Neuronal stem cell (in vitro differentiated cells): ENCODE results near the gene GDI1.
A peak's percentile ranks its signal among the peaks of the same experiment; 100 is the strongest.

Source experiments
- DNase-seq: peaks from one replicate; pipeline ENCODE4 v3.0.0-alpha.2; 2013; ENCODE audit warnings: low spot score
- H2AFZ ChIP-seq: one replicate; pipeline ENCODE4 v1.6.1; 2013; ENCODE audit warnings: mild to moderate bottlenecking, low read length, inconsistent platforms
- H2AK5ac ChIP-seq: 2 replicates; pipeline ENCODE4 v1.6.1; 2013; ENCODE audit warnings: low read depth, mild to moderate bottlenecking, inconsistent platforms, low read length, moderate library complexity, mixed read lengths
- H2BK120ac ChIP-seq: 2 replicates; pipeline ENCODE4 v1.6.1; 2013; ENCODE audit warnings: low read depth, mild to moderate bottlenecking, inconsistent platforms, low read length, moderate library complexity, mixed read lengths
- H2BK12ac ChIP-seq: one replicate; pipeline ENCODE4 v1.6.1; 2013; ENCODE audit warnings: low read length, inconsistent platforms
- H2BK15ac ChIP-seq: 2 replicates; pipeline ENCODE4 v1.6.1; 2013; ENCODE audit warnings: mild to moderate bottlenecking, low read length, inconsistent platforms, mixed read lengths
- H2BK5ac ChIP-seq: one replicate; pipeline ENCODE4 v1.6.1; 2013; ENCODE audit warnings: inconsistent platforms, mild to moderate bottlenecking, low read length, moderate library complexity
- H3K14ac ChIP-seq: one replicate; pipeline ENCODE4 v1.6.1; 2013; ENCODE audit warnings: low read length, inconsistent platforms
- H3K18ac ChIP-seq: 2 replicates; pipeline ENCODE4 v1.6.1; 2013; ENCODE audit warnings: low read length, inconsistent platforms
- H3K23ac ChIP-seq: 2 replicates; pipeline ENCODE4 v1.6.1; 2013; ENCODE audit warnings: low read depth, mild to moderate bottlenecking, mixed read lengths, low read length, inconsistent platforms; ENCODE audit not compliant: poor library complexity
- H3K27ac ChIP-seq: replicated peaks from 3 replicates; pipeline ENCODE4 v1.5.1; 2013; ENCODE audit warnings: low read length, inconsistent platforms
- H3K27me3 ChIP-seq, 3 experiments: 2 replicates each; pipeline ENCODE4 v1.6.1; 2013; ENCODE audit warnings: low read length in 3 of 3, mild to moderate bottlenecking in 2 of 3, inconsistent platforms in 1 of 3, low read depth in 1 of 3, mixed read lengths in 1 of 3, moderate library complexity in 1 of 3; ENCODE audit not compliant: control insufficient read depth in 3 of 3, insufficient read depth in 3 of 3
- H3K36me3 ChIP-seq, 2 donors: replicated peaks in 1 of 2; 2 replicates each; pipeline ENCODE4 v1.6.1; 2013; ENCODE audit warnings: low read length in 2 of 2; ENCODE audit not compliant: control insufficient read depth in 2 of 2, insufficient read depth in 2 of 2
- H3K4ac ChIP-seq: 2 replicates; pipeline ENCODE4 v1.6.1; 2013; ENCODE audit warnings: inconsistent platforms, mild to moderate bottlenecking, low read length, moderate library complexity
- H3K4me1 ChIP-seq, 2 donors: 1 replicate in 1 of 2; 2 replicates in 1 of 2; pipeline ENCODE4 v1.6.1; 2013; ENCODE audit warnings: low read length in 2 of 2, low read depth in 1 of 2; ENCODE audit not compliant: control insufficient read depth in 2 of 2, insufficient read depth in 1 of 2
- H3K4me2 ChIP-seq: one replicate; pipeline ENCODE4 v1.6.1; 2013; ENCODE audit warnings: mild to moderate bottlenecking, low read length, inconsistent platforms; ENCODE audit not compliant: insufficient read depth, poor library complexity, severe bottlenecking
- H3K4me3 ChIP-seq, 2 donors: 2 replicates each; pipeline ENCODE4 v1.5.1; 2013; ENCODE audit warnings: low read length in 2 of 2, mild to moderate bottlenecking in 2 of 2, inconsistent platforms in 1 of 2, moderate library complexity in 1 of 2
- H3K79me1 ChIP-seq: one replicate; pipeline ENCODE4 v1.6.1; 2013; ENCODE audit warnings: low read depth, mild to moderate bottlenecking, inconsistent platforms, low read length, moderate library complexity
- H3K9ac ChIP-seq: one replicate; pipeline ENCODE4 v1.6.1; 2013; ENCODE audit warnings: mild to moderate bottlenecking, low read depth, low read length, inconsistent platforms; ENCODE audit not compliant: poor library complexity
- H3K9me3 ChIP-seq, 2 donors: replicated peaks in 1 of 2; 2 replicates each; pipeline versions ENCODE3 to v1.6.1; 2013; ENCODE audit warnings: low read length in 2 of 2, mild to moderate bottlenecking in 2 of 2, inconsistent platforms in 1 of 2, low read depth in 1 of 2, mixed read lengths in 1 of 2, moderate library complexity in 1 of 2; ENCODE audit not compliant: control insufficient read depth in 2 of 2, insufficient read depth in 1 of 2
- H4K8ac ChIP-seq: one replicate; pipeline ENCODE4 v1.6.1; 2013; ENCODE audit warnings: low read depth, mild to moderate bottlenecking, inconsistent platforms, low read length, moderate library complexity
- H4K91ac ChIP-seq: one replicate; pipeline ENCODE4 v1.6.1; 2013; ENCODE audit warnings: low read length, low read depth, mild to moderate bottlenecking, inconsistent platforms; ENCODE audit not compliant: poor library complexity
- WGBS, 2 donors: extraction: QIAGEN DNeasy Blood & Tissue Kit; methylation state at CpG; one replicate each; pipeline ENCODE4 v1.1.7; 2013; ENCODE audit warnings: missing lambda C conversion rate in 2 of 2, mixed read lengths in 1 of 2; ENCODE audit not compliant: insufficient read length in 2 of 2, insufficient replicate concordance in 1 of 2; ENCODE audit errors: extremely low coverage in 2 of 2; 5-methylcytosine and 5-hydroxymethylcytosine counted together

The GDI1 gene

DNA sequence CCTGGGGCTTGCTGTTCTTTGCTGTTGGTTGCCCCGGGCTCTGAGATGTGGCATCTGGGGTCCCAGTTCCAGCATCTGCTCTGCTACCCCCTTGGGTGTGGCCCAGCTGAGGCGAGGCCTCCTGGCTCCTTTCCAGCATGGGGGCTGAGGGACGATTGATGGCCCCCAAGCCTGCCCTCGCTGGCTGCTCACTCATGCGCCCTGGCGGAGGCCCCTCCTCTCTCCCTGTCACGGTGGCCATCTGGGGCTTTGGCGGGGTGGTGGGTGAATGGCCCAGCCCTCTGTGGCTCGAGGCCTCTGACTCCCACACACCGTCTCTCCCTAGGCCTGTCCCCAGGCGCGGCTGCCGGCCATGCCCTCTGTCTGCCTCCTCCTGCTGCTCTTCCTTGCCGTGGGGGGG is 22.9 kb downstream of the GDI1 start:
- H3K23ac ChIP-seq: no peak overlapping the region
- H3K9me3 ChIP-seq: no peaks in the 10 kb centered on the region
- H3K4me2 ChIP-seq: no peak overlapping the region
- H3K27ac ChIP-seq: no peak overlapping the region
- H2BK15ac ChIP-seq: no peak overlapping the region
- peaks cover 8 to 34% of the 10 kb centered on the region in 2 donors for H3K36me3 ChIP-seq
- peak overlapping the region in 1 of 2 donors; percentile 74 for H3K4me3 ChIP-seq
- no peak overlapping the region for H3K18ac ChIP-seq
- no peak overlapping the region for H2AK5ac ChIP-seq
- no peaks in the 10 kb centered on the region for H3K27me3 ChIP-seq
- no peak overlapping the region for H2BK12ac ChIP-seq
- H2BK5ac ChIP-seq: no peak overlapping the region
- no peak overlapping the region for H2AFZ ChIP-seq
- H4K8ac ChIP-seq: no peak overlapping the region
- H4K91ac ChIP-seq: no peak overlapping the region
- peaks cover 3 to 7% of the 10 kb centered on the region in 2 donors for H3K4me1 ChIP-seq
- H3K79me1 ChIP-seq: peaks cover 1% of the 10 kb centered on the region
- peak overlapping the region; percentile 44 for H3K9ac ChIP-seq
- no peak overlapping the region for H2BK120ac ChIP-seq
- H3K4ac ChIP-seq: no peak overlapping the region
- WGBS, 2 donors: no CpG with 5 or more reads among the region's 14 CpGs
- DNase-seq: no peak
- no peak overlapping the region for H3K14ac ChIP-seq

DNA sequence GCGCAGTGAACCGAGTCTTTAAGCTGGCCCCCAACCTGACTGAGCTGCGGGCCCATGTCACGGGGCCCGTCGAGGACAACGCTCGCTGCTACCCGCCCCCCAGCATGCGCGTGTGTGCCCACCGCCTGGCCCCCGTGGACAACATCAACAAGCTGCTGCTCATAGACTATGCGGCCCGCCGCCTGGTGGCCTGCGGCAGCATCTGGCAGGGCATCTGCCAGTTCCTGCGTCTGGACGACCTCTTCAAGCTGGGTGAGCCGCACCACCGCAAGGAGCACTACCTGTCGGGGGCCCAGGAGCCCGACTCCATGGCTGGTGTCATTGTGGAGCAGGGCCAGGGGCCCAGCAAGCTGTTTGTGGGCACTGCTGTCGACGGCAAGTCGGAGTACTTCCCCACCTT is 23.4 kb downstream of the GDI1 start:
- Histone ChIP-seq H2BK5ac (no peak overlapping the region), H2BK120ac (no peak overlapping the region), H3K36me3 (peaks cover 8 to 39% of the 10 kb centered on the region in 2 donors), H2BK12ac (no peak overlapping the region), H4K91ac (no peak overlapping the region), H3K79me1 (peaks cover 1% of the 10 kb centered on the region), H2AK5ac (no peak overlapping the region), H3K4me3 (no peak overlapping the region), H3K14ac (no peak overlapping the region), H2AFZ (no peak overlapping the region), H3K4me2 (no peak overlapping the region), H2BK15ac (no peak overlapping the region), H3K4ac (no peak overlapping the region), H3K27ac (no peak overlapping the region), H3K27me3 (no peaks in the 10 kb centered on the region), H4K8ac (no peak overlapping the region), H3K4me1 (peaks cover 3 to 7% of the 10 kb centered on the region in 2 donors), H3K18ac (no peak overlapping the region), H3K23ac (no peak overlapping the region), H3K9ac (no peak overlapping the region), H3K9me3 (no peaks in the 10 kb centered on the region)
- no peak for DNase-seq
- no CpG with 5 or more reads among the region's 26 CpGs for WGBS, 2 donors

DNA sequence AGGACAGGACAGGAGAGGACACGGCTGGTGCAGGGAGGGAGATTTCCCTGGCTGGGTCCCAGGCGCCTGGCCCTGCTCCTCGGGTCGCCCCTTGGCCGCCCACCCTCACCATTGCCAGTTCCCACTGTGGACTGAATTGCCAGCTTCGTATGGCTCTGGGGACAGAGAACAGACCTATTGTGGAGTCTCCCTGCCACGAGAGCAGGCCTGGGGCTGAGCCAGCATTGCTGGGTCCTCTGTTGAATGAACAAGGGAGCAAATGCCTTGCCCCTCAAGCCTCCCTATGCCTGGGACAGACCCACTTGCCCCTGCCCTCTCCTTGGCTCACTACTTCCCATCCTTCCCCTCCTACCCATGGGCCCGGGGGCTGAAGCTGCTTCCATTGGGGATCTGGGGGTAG is 25.4 kb downstream of the GDI1 start:
- no peak overlapping the region for H2AFZ ChIP-seq
- H3K4me1 ChIP-seq: peaks cover 3 to 7% of the 10 kb centered on the region in 2 donors
- peaks cover 1% of the 10 kb centered on the region for H3K79me1 ChIP-seq
- no peak for DNase-seq
- H2AK5ac ChIP-seq: no peak overlapping the region
- H3K23ac ChIP-seq: no peak overlapping the region
- H3K9ac ChIP-seq: no peak overlapping the region
- no peak overlapping the region for H4K91ac ChIP-seq
- H3K27ac ChIP-seq: no peak overlapping the region
- H3K36me3 ChIP-seq: peaks cover 8 to 51% of the 10 kb centered on the region in 2 donors
- no CpG with 5 or more reads among the region's 8 CpGs for WGBS, 2 donors
- no peak overlapping the region for H4K8ac ChIP-seq
- no peak overlapping the region for H3K18ac ChIP-seq
- H2BK15ac ChIP-seq: no peak overlapping the region
- no peaks in the 10 kb centered on the region for H3K27me3 ChIP-seq
- H3K4ac ChIP-seq: no peak overlapping the region
- H2BK5ac ChIP-seq: no peak overlapping the region
- H3K9me3 ChIP-seq: no peaks in the 10 kb centered on the region
- no peak overlapping the region for H3K14ac ChIP-seq
- H2BK12ac ChIP-seq: no peak overlapping the region
- H3K4me3 ChIP-seq: no peak overlapping the region
- no peak overlapping the region for H2BK120ac ChIP-seq
- H3K4me2 ChIP-seq: no peak overlapping the region

DNA sequence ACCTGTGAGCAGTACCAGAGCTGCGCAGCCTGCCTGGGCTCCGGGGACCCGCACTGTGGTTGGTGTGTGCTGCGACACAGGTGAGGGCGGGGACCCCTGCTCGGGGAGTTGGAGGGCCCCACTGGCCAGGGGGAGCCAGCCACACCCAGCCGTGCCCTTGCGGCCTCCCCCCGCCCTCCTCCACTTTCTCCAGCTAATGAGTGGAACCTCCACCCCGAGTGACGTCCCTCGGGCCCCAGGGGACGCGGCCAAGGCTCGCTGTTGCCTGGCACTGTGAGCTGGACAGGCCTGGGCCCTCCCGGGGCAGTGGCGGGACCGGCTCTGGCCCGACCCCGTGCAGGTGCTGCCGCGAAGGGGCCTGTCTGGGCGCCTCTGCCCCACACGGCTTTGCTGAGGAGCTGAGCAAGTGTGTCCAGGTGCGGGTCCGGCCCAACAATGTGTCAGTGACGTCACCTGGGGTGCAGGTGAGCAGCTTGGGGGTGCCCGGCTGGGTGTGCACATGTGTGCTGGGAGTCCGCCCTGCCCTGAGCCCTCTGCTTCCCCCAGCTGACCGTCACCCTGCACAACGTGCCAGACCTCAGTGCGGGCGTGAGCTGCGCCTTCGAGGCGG is 26.8 kb downstream of the GDI1 start:
- Histone ChIP-seq H2BK12ac (no peak overlapping the region), H2BK120ac (no peak overlapping the region), H3K27ac (no peak overlapping the region), H3K14ac (no peak overlapping the region), H4K91ac (no peak overlapping the region), H2BK5ac (no peak overlapping the region), H3K18ac (no peak overlapping the region), H3K23ac (no peak overlapping the region), H2AFZ (no peak overlapping the region), H3K4me3 (no peak overlapping the region), H3K9ac (no peak overlapping the region), H3K4me1 (peaks cover 3 to 7% of the 10 kb centered on the region in 2 donors), H3K27me3 (no peaks in the 10 kb centered on the region), H3K36me3 (peaks cover 8 to 60% of the 10 kb centered on the region in 2 donors), H2BK15ac (no peak overlapping the region), H3K4ac (no peak overlapping the region), H3K4me2 (no peak overlapping the region), H3K9me3 (no peaks in the 10 kb centered on the region), H4K8ac (no peak overlapping the region), H3K79me1 (peaks cover 2% of the 10 kb centered on the region), H2AK5ac (no peak overlapping the region)
- no peak for DNase-seq
- WGBS, 2 donors: no CpG with 5 or more reads among the region's 36 CpGs
